Fibroblast of lung (primary cell): Measurements from ENCODE around the gene DUSP11.
"Not testable (repeated sequence)": the region's sequence is repeated elsewhere in the genome, so short reads cannot be mapped to it uniquely, and the experiment has no call there.

Experiments used
- EZH2 ChIP-seq: IDR thresholded peaks from 2 replicates; pipeline ENCODE4 v1.5.1; 2012; ENCODE audit warnings: low read length, control low read depth, mild to moderate bottlenecking; ENCODE audit errors: missing control alignments
- TF ChIP-seq, protein P1 (sequence below), 2 donors: IDR thresholded peaks in 1 of 2; conservative IDR thresholded peaks in 1 of 2; 1 replicate in 1 of 2; 2 replicates in 1 of 2; pipeline ENCODE4 v1.5.1; 2011 to 2012; ENCODE audit warnings: low read length in 2 of 2, control low read depth in 1 of 2, inconsistent platforms in 1 of 2, low read depth in 1 of 2, mild to moderate bottlenecking in 1 of 2

DNA sequence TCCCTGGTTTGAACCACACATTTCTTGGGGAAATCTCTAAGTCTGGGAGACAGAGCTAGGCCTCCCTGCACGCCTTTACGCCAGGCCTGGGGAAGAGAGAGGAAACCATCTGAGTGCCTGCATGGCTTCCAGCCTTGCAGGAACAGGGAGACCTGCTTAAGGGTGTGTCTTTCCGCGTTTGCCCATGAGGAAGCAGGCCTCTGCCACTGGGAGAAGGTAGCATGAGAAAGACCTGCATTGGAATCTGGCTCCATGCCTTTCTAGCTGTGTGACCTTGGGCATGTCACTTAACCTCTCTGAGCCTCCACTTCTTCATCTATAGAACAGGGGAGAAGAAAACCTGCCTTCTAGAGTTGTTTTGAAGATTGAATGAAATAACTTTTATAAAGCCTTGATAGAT, 62.2 kb downstream of the DUSP11 start:
- TF ChIP-seq, protein P1, sequence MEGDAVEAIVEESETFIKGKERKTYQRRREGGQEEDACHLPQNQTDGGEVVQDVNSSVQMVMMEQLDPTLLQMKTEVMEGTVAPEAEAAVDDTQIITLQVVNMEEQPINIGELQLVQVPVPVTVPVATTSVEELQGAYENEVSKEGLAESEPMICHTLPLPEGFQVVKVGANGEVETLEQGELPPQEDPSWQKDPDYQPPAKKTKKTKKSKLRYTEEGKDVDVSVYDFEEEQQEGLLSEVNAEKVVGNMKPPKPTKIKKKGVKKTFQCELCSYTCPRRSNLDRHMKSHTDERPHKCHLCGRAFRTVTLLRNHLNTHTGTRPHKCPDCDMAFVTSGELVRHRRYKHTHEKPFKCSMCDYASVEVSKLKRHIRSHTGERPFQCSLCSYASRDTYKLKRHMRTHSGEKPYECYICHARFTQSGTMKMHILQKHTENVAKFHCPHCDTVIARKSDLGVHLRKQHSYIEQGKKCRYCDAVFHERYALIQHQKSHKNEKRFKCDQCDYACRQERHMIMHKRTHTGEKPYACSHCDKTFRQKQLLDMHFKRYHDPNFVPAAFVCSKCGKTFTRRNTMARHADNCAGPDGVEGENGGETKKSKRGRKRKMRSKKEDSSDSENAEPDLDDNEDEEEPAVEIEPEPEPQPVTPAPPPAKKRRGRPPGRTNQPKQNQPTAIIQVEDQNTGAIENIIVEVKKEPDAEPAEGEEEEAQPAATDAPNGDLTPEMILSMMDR (conservative IDR thresholded peaks at IDR 0.05 in 1 of 2, IDR thresholded peaks at IDR 0.05 in 1 of 2; ENCODE audit: low read depth in 1 of 2, low read length in 2 of 2) = not testable (repeated sequence)
- TF ChIP-seq EZH2 = not testable (repeated sequence)
